ENCODE data around the gene FUZ.

DNA sequence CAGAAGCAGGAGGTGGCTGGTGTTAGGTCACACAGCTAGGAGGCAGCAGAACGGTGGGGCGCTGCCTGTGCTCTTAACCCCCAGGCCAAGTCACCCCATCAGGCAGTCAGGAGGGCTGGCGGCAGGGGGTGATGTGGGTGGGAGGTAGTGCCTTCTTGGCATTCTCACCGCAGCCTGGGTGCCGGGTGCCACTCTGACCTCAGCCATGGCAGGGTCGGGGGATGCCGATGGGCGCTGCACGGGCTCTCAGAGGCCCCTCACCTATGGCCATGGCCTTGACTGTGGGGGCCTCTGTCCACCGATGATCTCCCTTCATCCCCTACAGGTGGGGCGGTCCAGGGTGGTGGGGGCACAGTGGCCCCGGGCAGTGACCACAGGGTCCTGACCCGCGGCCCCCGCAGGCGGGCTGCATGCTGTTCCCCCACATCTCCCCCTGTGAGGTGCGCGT lies 43.5 kb upstream of the FUZ start:
- TF ChIP-seq SMC3 (IDR thresholded peaks at IDR 0.05; ENCODE audit: low read depth, low read length) (no peak), FOS (IDR thresholded peaks at IDR 0.05; ENCODE audit: low read depth, low read length) (no peak), CTCF (conservative IDR thresholded peaks at IDR 0.05; ENCODE audit: low read depth, low read length) (no peak), MXI1 (IDR thresholded peaks at IDR 0.05; ENCODE audit: borderline replicate concordance, low read depth, low read length) (no peak), USF2 (IDR thresholded peaks at IDR 0.05; ENCODE audit: low read depth, low read length) (no peak)

Measured in IMR-90 (cell line).